GM12878 (cell line): ENCODE measurements around the gene PSMD13. TPM values are rescaled to one million over a fixed set of nuclear protein-coding genes. Genes with fewer than 3 reads are reported as not detected.
A peak's percentile ranks its signal among the peaks of the same experiment; 100 is the strongest.

Experiments used
- BACH1 ChIP-seq: fragments of 450-650 bp; IDR thresholded peaks from 2 replicates; pipeline ENCODE4 v1.6.1; 2017; ENCODE audit warnings: mild to moderate bottlenecking, borderline replicate concordance
- CBFB ChIP-seq: IDR thresholded peaks from 2 replicates; pipeline ENCODE4 v1.6.1; 2016; ENCODE audit warnings: antibody characterized with exemption, low read depth
- IRF4 ChIP-seq: IDR thresholded peaks from 2 replicates; pipeline ENCODE4 v1.6.1; 2011; ENCODE audit warnings: low read depth, low read length
- MXI1 ChIP-seq: fragments of 150-350 bp; IDR thresholded peaks from 2 replicates; pipeline ENCODE4 v1.6.1; 2011; ENCODE audit warnings: low read depth, mild to moderate bottlenecking, inconsistent platforms, low read length, improper control_type of control experiment
- NR2C2 ChIP-seq: IDR thresholded peaks from 2 replicates; pipeline ENCODE4 v1.6.1; 2011; ENCODE audit warnings: borderline replicate concordance, low read depth; ENCODE audit not compliant: control insufficient read depth, insufficient read length
- RAD21 ChIP-seq: IDR thresholded peaks from 2 replicates; pipeline ENCODE4 v1.6.1; 2011; ENCODE audit warnings: mild to moderate bottlenecking, low read depth, low read length, moderate library complexity; ENCODE audit not compliant: insufficient read depth
- SMARCA5 ChIP-seq: fragments of 450-650 bp; IDR thresholded peaks from 2 replicates; pipeline ENCODE4 v1.6.1; 2017; ENCODE audit warnings: mild to moderate bottlenecking
- SMC3 ChIP-seq: IDR thresholded peaks from 2 replicates; pipeline ENCODE4 v1.6.1; 2011; ENCODE audit warnings: low read length, improper control_type of control experiment, borderline replicate concordance
- SP1 ChIP-seq: IDR thresholded peaks from one replicate; pipeline ENCODE4 v1.6.1; 2011; ENCODE audit warnings: low read depth, low read length
- SREBF2 ChIP-seq: IDR thresholded peaks from 2 replicates; pipeline ENCODE4 v1.6.1; 2012; ENCODE audit warnings: mild to moderate bottlenecking, low read length
- STAT1 ChIP-seq: fragments of 450-650 bp; conservative IDR thresholded peaks from 2 replicates; pipeline ENCODE4 v1.6.1; 2014; ENCODE audit warnings: antibody characterized with exemption, mild to moderate bottlenecking
- TAF1 ChIP-seq: IDR thresholded peaks from 2 replicates; pipeline ENCODE4 v1.6.1; 2011; ENCODE audit warnings: mild to moderate bottlenecking, low read depth, low read length, borderline replicate concordance
- YY1 ChIP-seq: IDR thresholded peaks from 2 replicates; pipeline ENCODE4 v1.6.1; 2011; ENCODE audit warnings: low read depth, mild to moderate bottlenecking, low read length
- ZBTB40 ChIP-seq: fragments of 450-650 bp; IDR thresholded peaks from 2 replicates; pipeline ENCODE4 v1.6.1; 2016; ENCODE audit warnings: mild to moderate bottlenecking, moderate library complexity, borderline replicate concordance
- ZSCAN29 ChIP-seq: fragments of 450-650 bp; IDR thresholded peaks from 2 replicates; pipeline ENCODE4 v1.6.1; 2017; ENCODE audit warnings: mild to moderate bottlenecking, moderate library complexity
- polyA plus RNA-seq, 11 experiments: library from polyadenylated mRNA; depleted of rRNA in 4 of 11; unstranded in 6 of 11; stranded (reverse) in 5 of 11; fragments of >200 nt; fragmentation: Nextera tagmentation in 4 of 11; fragmentation: Illumina TruSeq in 1 of 11; extraction: Ambion mirVana in 4 of 11; extraction: Trizol in 1 of 11; gene quantifications; 1 replicate in 1 of 11; 2 replicates in 10 of 11; pipeline versions ENCODE4 v1.2.1 to v1.2.3, GENCODE V29; 2011 to 2016; ENCODE audit warnings: inconsistent platforms in 2 of 11, missing spikeins in 2 of 11, low read depth in 1 of 11
- total RNA-seq, 4 experiments: library from RNA; depleted of rRNA in 3 of 4; stranded (reverse); fragments of >200 nt in 3 of 4; fragmentation: Illumina TruSeq in 1 of 4; extraction: Trizol in 1 of 4; gene quantifications; 2 replicates each; pipeline versions ENCODE4 v1.2.1 to v1.2.3, GENCODE V29; 2013 to 2021
- TF ChIP-seq, protein P1 (sequence below), 3 experiments: IDR thresholded peaks in 2 of 3; conservative IDR thresholded peaks in 1 of 3; 2 replicates each; pipeline ENCODE4 v1.5.1; 2011; ENCODE audit warnings: low read depth in 3 of 3, low read length in 3 of 3, mild to moderate bottlenecking in 3 of 3, control low read depth in 2 of 3, moderate library complexity in 2 of 3, inconsistent platforms in 1 of 3, mixed read lengths in 1 of 3; ENCODE audit not compliant: control insufficient read depth in 2 of 3, insufficient read depth in 1 of 3; ENCODE audit errors: extremely low read depth in 1 of 3
- TF ChIP-seq, protein P2 (sequence below): fragments of 450-650 bp; IDR thresholded peaks from 2 replicates; pipeline ENCODE4 v1.6.1; 2016; ENCODE audit warnings: mild to moderate bottlenecking

PSMD13 gene
- total and polyA plus RNA-seq, 10 of the 15 experiments (the other 5 are each of a cell fraction or from before 2014, with no cell fraction given) = 141 to 303 (median 177) TPM

- TF ChIP-seq, protein P1, sequence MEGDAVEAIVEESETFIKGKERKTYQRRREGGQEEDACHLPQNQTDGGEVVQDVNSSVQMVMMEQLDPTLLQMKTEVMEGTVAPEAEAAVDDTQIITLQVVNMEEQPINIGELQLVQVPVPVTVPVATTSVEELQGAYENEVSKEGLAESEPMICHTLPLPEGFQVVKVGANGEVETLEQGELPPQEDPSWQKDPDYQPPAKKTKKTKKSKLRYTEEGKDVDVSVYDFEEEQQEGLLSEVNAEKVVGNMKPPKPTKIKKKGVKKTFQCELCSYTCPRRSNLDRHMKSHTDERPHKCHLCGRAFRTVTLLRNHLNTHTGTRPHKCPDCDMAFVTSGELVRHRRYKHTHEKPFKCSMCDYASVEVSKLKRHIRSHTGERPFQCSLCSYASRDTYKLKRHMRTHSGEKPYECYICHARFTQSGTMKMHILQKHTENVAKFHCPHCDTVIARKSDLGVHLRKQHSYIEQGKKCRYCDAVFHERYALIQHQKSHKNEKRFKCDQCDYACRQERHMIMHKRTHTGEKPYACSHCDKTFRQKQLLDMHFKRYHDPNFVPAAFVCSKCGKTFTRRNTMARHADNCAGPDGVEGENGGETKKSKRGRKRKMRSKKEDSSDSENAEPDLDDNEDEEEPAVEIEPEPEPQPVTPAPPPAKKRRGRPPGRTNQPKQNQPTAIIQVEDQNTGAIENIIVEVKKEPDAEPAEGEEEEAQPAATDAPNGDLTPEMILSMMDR (IDR thresholded peaks at IDR 0.05 in 2 of 3, conservative IDR thresholded peaks at IDR 0.05 in 1 of 3; ENCODE audit: control insufficient read depth in 2 of 3, extremely low read depth in 1 of 3, insufficient read depth in 1 of 3, low read depth in 3 of 3, low read length in 3 of 3) = peak; percentile 61 to 77 (median 64)
- TF ChIP-seq ZSCAN29 (no peak), STAT1 (no peak), SMC3 (peak; percentile 76), NR2C2 (no peak), SREBF2 (no peak), RAD21 (peak; percentile 63), TAF1 (no peak), CBFB (0 out of 2 replicates have a peak, but pooled peaks have one; percentile 56), SMARCA5 (peak; percentile 57; the same call in 1 of the 2 replicates), BACH1 (no peak), ZBTB40 (no peak), IRF4 (no peak), YY1 (peak; percentile 45; the same call in 1 of the 2 replicates), MXI1 (no peak), SP1 (no peak)
- TF ChIP-seq, protein P2, sequence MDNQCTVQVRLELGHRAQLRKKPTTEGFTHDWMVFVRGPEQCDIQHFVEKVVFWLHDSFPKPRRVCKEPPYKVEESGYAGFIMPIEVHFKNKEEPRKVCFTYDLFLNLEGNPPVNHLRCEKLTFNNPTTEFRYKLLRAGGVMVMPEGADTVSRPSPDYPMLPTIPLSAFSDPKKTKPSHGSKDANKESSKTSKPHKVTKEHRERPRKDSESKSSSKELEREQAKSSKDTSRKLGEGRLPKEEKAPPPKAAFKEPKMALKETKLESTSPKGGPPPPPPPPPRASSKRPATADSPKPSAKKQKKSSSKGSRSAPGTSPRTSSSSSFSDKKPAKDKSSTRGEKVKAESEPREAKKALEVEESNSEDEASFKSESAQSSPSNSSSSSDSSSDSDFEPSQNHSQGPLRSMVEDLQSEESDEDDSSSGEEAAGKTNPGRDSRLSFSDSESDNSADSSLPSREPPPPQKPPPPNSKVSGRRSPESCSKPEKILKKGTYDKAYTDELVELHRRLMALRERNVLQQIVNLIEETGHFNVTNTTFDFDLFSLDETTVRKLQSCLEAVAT = peak; percentile 80
- TF ChIP-seq, all 136 proteins: peak for 9
Measured at GRCh38 chr11:250740-251299, 14.0 kb downstream of the PSMD13 start (continued).
